H9 (cell line): ENCODE results near the gene ZBTB20. TPM values are rescaled to one million over a fixed set of nuclear protein-coding genes. Genes with fewer than 3 reads are reported as not detected.

ENCODE experiments used
- DNase-seq: peaks from one replicate; pipeline ENCODE4 v3.0.0-alpha.2; 2017
- H2AFZ ChIP-seq: one replicate; pipeline ENCODE4 v1.6.1; 2013; ENCODE audit warnings: mild to moderate bottlenecking, low read length, control low read depth, moderate library complexity
- H2AK5ac ChIP-seq: 2 replicates; pipeline ENCODE4 v1.6.1; 2013; ENCODE audit warnings: low read length, control low read depth, mixed read lengths; ENCODE audit not compliant: insufficient read length
- H2BK120ac ChIP-seq: one replicate; pipeline ENCODE4 v1.6.1; 2013; ENCODE audit warnings: low read depth, mild to moderate bottlenecking, low read length, control low read depth, inconsistent platforms; ENCODE audit not compliant: poor library complexity, severe bottlenecking
- H2BK12ac ChIP-seq: 2 replicates; pipeline ENCODE4 v1.6.1; 2013; ENCODE audit warnings: low read length, control low read depth, mixed read lengths, low read depth; ENCODE audit not compliant: insufficient read length
- H2BK15ac ChIP-seq: 2 replicates; pipeline ENCODE4 v1.6.1; 2013; ENCODE audit warnings: low read depth, low read length, control low read depth
- H2BK20ac ChIP-seq: one replicate; pipeline ENCODE4 v1.6.1; 2013; ENCODE audit warnings: low read depth, mild to moderate bottlenecking, low read length, control low read depth, inconsistent platforms; ENCODE audit not compliant: poor library complexity, severe bottlenecking
- H2BK5ac ChIP-seq: 2 replicates; pipeline ENCODE4 v1.6.1; 2013; ENCODE audit warnings: low read length, control low read depth, mixed read lengths; ENCODE audit not compliant: insufficient read length
- H3K14ac ChIP-seq: 2 replicates; pipeline ENCODE4 v1.6.1; 2013; ENCODE audit warnings: low read length, control low read depth; ENCODE audit not compliant: insufficient read depth
- H3K18ac ChIP-seq: 2 replicates; pipeline ENCODE4 v1.6.1; 2013; ENCODE audit warnings: low read depth, mild to moderate bottlenecking, mixed read lengths, low read length, control low read depth; ENCODE audit not compliant: insufficient read length
- H3K23ac ChIP-seq: 2 replicates; pipeline ENCODE4 v1.6.1; 2013; ENCODE audit warnings: low read length, control low read depth, mixed read lengths, low read depth; ENCODE audit not compliant: insufficient read length
- H3K23me2 ChIP-seq: 2 replicates; pipeline ENCODE4 v1.6.1; 2013; ENCODE audit warnings: low read depth, mild to moderate bottlenecking, mixed read lengths, low read length, control low read depth; ENCODE audit not compliant: insufficient read length, poor library complexity, severe bottlenecking
- H3K27ac ChIP-seq: 2 replicates; pipeline ENCODE4 v1.5.1; 2013; ENCODE audit warnings: low read length, control low read depth, mixed read lengths, low read depth; ENCODE audit not compliant: insufficient read length
- H3K27me3 ChIP-seq: 2 replicates; pipeline ENCODE4 v1.6.1; 2013; ENCODE audit warnings: low read length, control low read depth, inconsistent platforms; ENCODE audit not compliant: insufficient read depth
- H3K4ac ChIP-seq: 2 replicates; pipeline ENCODE4 v1.6.1; 2013; ENCODE audit warnings: low read depth, mild to moderate bottlenecking, control low read depth, inconsistent platforms, low read length, moderate library complexity
- H3K4me1 ChIP-seq: 2 replicates; pipeline ENCODE4 v1.6.1; 2013; ENCODE audit warnings: low read length, control low read depth, inconsistent platforms; ENCODE audit not compliant: insufficient read depth
- H3K4me2 ChIP-seq: 2 replicates; pipeline ENCODE4 v1.6.1; 2013; ENCODE audit warnings: low read length, control low read depth, mixed read lengths; ENCODE audit not compliant: insufficient read length, insufficient read depth
- H3K56ac ChIP-seq: 2 replicates; pipeline ENCODE4 v1.6.1; 2013; ENCODE audit warnings: low read depth, mild to moderate bottlenecking, mixed read lengths, low read length, control low read depth; ENCODE audit not compliant: insufficient read length
- H3K79me1 ChIP-seq: 2 replicates; pipeline ENCODE4 v1.6.1; 2013; ENCODE audit warnings: low read depth, mild to moderate bottlenecking, moderate library complexity, low read length, control low read depth, inconsistent platforms; ENCODE audit not compliant: insufficient read depth, poor library complexity, severe bottlenecking
- H3K79me2 ChIP-seq: 2 replicates; pipeline ENCODE4 v1.6.1; 2013; ENCODE audit warnings: low read length, control low read depth, inconsistent platforms; ENCODE audit not compliant: insufficient read depth
- H3K9ac ChIP-seq: 2 replicates; pipeline ENCODE4 v1.6.1; 2013; ENCODE audit warnings: low read length, control low read depth, mixed read lengths; ENCODE audit not compliant: insufficient read length; ENCODE audit errors: extremely low read depth
- H3K9me3 ChIP-seq: one replicate; pipeline ENCODE4 v1.6.1; 2013; ENCODE audit warnings: low read depth, low read length, inconsistent platforms; ENCODE audit not compliant: control insufficient read depth
- H3T11ph ChIP-seq: one replicate; pipeline ENCODE4 v1.6.1; 2013; ENCODE audit warnings: mild to moderate bottlenecking, low read length, control low read depth, inconsistent platforms
- H4K20me1 ChIP-seq: one replicate; pipeline ENCODE4 v1.6.1; 2013; ENCODE audit not compliant: control insufficient read depth, insufficient read length, insufficient read depth
- H4K5ac ChIP-seq: 2 replicates; pipeline ENCODE4 v1.6.1; 2013; ENCODE audit warnings: low read depth, mild to moderate bottlenecking, mixed read lengths, low read length, control low read depth; ENCODE audit not compliant: insufficient read length
- H4K8ac ChIP-seq: replicated peaks from 2 replicates; pipeline ENCODE4 v1.6.1; 2013; ENCODE audit warnings: low read length, control low read depth, mixed read lengths, low read depth; ENCODE audit not compliant: insufficient read length
- H4K91ac ChIP-seq: 2 replicates; pipeline ENCODE4 v1.6.1; 2013; ENCODE audit warnings: low read depth, mild to moderate bottlenecking, moderate library complexity, mixed read lengths, low read length, control low read depth; ENCODE audit not compliant: insufficient read length
- H3K27ac Mint-ChIP-seq, 3 experiments: 2 replicates in 2 of 3; 3 replicates in 1 of 3; pipeline ENCODE4 v1.8.0; 2020 to 2021; ENCODE audit warnings: mixed read lengths in 3 of 3, mild to moderate bottlenecking in 1 of 3, moderate library complexity in 1 of 3
- H3K27me3 Mint-ChIP-seq: 2 replicates; pipeline ENCODE4 v1.8.0; 2021; ENCODE audit warnings: low read depth, mild to moderate bottlenecking, moderate library complexity, mixed read lengths
- H3K36me3 Mint-ChIP-seq, 3 experiments: 2 replicates in 2 of 3; 3 replicates in 1 of 3; pipeline ENCODE4 v1.8.0; 2020 to 2021; ENCODE audit warnings: low read depth in 3 of 3, mixed read lengths in 3 of 3; ENCODE audit not compliant: insufficient read depth in 1 of 3
- H3K4me1 Mint-ChIP-seq, 2 experiments: 2 replicates each; pipeline ENCODE4 v1.8.0; 2020; ENCODE audit warnings: mixed read lengths in 2 of 2
- H3K4me3 Mint-ChIP-seq, 2 experiments: 2 replicates in 1 of 2; 3 replicates in 1 of 2; pipeline ENCODE4 v1.8.0; 2020 to 2021; ENCODE audit warnings: mild to moderate bottlenecking in 2 of 2, mixed read lengths in 2 of 2, moderate library complexity in 1 of 2
- H3K9me3 Mint-ChIP-seq, 2 experiments: 2 replicates in 1 of 2; 3 replicates in 1 of 2; pipeline ENCODE4 v1.8.0; 2020; ENCODE audit warnings: mild to moderate bottlenecking in 2 of 2, mixed read lengths in 2 of 2, moderate library complexity in 1 of 2
- CTCF ChIP-seq: fragments of 200-600 bp; sonication (generic); conservative IDR thresholded peaks from 3 replicates; pipeline ENCODE4 v1.8.0; 2021; ENCODE audit warnings: antibody characterized with exemption, mild to moderate bottlenecking
- WGBS: extraction: QIAGEN DNeasy Blood & Tissue Kit; methylation state at CpG from one replicate; pipeline ENCODE4 v1.1.7; 2013; ENCODE audit warnings: missing lambda C conversion rate, low lambda C conversion rate, mixed read lengths; ENCODE audit not compliant: insufficient read length; ENCODE audit errors: extremely low coverage; 5-methylcytosine and 5-hydroxymethylcytosine counted together
- total RNA-seq: library from RNA; stranded (reverse); gene quantifications from 2 replicates; pipeline ENCODE4 v1.2.1, GENCODE V29; 2021

Gene ZBTB20
- total RNA-seq, 1 experiment from 2014 or later = 0.70 TPM

- Mint-ChIP-seq H3K27ac (no peak overlapping the region), H3K27me3 (no peaks in the 10 kb centered on the region), H3K4me1 (peaks cover 14 to 19% of the 10 kb centered on the region in 2 experiments), H3K36me3 (no peaks in the 10 kb centered on the region), H3K9me3 (no peaks in the 10 kb centered on the region), H3K4me3 (no peak overlapping the region)
- Histone ChIP-seq H3K23me2 (no peaks in the 10 kb centered on the region), H3K18ac (no peak overlapping the region), H2AFZ (no peak overlapping the region), H2BK15ac (no peak overlapping the region), H4K5ac (no peak overlapping the region), H4K91ac (no peak overlapping the region), H3K4me1 (no peaks in the 10 kb centered on the region; the same call in 1 of the 2 replicates), H3K4ac (no peak overlapping the region), H3K79me2 (no peaks in the 10 kb centered on the region), H3K56ac (no peak overlapping the region), H4K8ac (no peak overlapping the region), H3K14ac (no peak overlapping the region), H2BK20ac (no peak overlapping the region), H3K27me3 (no peaks in the 10 kb centered on the region), H2BK12ac (no peak overlapping the region), H3K9ac (no peak overlapping the region), H3K23ac (no peak overlapping the region), H4K20me1 (no peaks in the 10 kb centered on the region), H3K9me3 (no peaks in the 10 kb centered on the region), H2BK120ac (no peak overlapping the region), H3K4me2 (no peak overlapping the region), H3K27ac (no peak overlapping the region), H2BK5ac (no peak overlapping the region), H2AK5ac (no peak overlapping the region), H3T11ph (no peak overlapping the region), H3K79me1 (no peaks in the 10 kb centered on the region)
- WGBS = no CpG with 5 or more reads among the region's 1 CpG
- no peak for TF ChIP-seq CTCF
- DNase-seq = no peak
Observed at GRCh38 chr3:114863848-114864247, 283.2 kb downstream of the ZBTB20 start.
